Measurements from ENCODE around the gene BCOR. TPM values are rescaled to one million over a fixed set of nuclear protein-coding genes. Genes with fewer than 3 reads are reported as not detected.

BCOR gene
- total RNA-seq, 1 experiment from 2014 or later, result 7.5 TPM

DNA sequence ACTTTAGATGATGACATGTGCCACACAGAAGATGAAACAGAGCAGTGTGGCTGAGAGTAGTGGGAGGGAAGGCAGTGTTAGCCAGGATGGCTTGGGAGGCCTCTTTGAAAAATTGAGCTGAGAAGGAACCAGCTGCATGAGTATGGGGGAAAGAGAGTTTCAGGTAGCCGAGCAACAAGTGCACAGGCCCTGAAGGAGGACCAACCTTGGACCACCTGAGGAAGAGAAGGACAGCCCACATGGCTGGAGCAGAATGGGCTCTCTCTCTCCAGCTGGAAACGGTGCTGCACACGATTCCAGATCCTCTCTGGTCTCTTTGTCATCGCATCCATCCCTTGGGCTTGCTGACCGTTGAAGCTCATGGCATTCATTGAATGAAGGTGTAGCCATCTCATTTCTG is 23.9 kb upstream of the BCOR start:
- Mint-ChIP-seq H3K4me3 (ENCODE audit: unreplicated experiment) (no peak overlapping the region), H3K27me3 (ENCODE audit: insufficient read depth, unreplicated experiment) (peaks cover 54% of the 10 kb centered on the region), H3K4me1 (ENCODE audit: insufficient read depth, unreplicated experiment) (no peaks in the 10 kb centered on the region), H3K27ac (ENCODE audit: low read depth, unreplicated experiment) (no peak overlapping the region), H3K36me3 (ENCODE audit: insufficient read depth, unreplicated experiment) (no peaks in the 10 kb centered on the region), H3K9me3 (ENCODE audit: unreplicated experiment) (no peaks in the 10 kb centered on the region)
- no peak for DNase-seq (ENCODE audit: unreplicated experiment)
- POLR2A ChIA-PET, result no interaction called here
- TF ChIP-seq, protein P1, sequence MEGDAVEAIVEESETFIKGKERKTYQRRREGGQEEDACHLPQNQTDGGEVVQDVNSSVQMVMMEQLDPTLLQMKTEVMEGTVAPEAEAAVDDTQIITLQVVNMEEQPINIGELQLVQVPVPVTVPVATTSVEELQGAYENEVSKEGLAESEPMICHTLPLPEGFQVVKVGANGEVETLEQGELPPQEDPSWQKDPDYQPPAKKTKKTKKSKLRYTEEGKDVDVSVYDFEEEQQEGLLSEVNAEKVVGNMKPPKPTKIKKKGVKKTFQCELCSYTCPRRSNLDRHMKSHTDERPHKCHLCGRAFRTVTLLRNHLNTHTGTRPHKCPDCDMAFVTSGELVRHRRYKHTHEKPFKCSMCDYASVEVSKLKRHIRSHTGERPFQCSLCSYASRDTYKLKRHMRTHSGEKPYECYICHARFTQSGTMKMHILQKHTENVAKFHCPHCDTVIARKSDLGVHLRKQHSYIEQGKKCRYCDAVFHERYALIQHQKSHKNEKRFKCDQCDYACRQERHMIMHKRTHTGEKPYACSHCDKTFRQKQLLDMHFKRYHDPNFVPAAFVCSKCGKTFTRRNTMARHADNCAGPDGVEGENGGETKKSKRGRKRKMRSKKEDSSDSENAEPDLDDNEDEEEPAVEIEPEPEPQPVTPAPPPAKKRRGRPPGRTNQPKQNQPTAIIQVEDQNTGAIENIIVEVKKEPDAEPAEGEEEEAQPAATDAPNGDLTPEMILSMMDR (IDR thresholded peaks at IDR 0.05; ENCODE audit: unreplicated experiment), result no peak
- intact Hi-C loops (cut with micrococcal nuclease), result no loop called here
- CTCF ChIA-PET, result no interaction called here
- no TSS peak for BruUV-seq (replicated peaks)

DNA sequence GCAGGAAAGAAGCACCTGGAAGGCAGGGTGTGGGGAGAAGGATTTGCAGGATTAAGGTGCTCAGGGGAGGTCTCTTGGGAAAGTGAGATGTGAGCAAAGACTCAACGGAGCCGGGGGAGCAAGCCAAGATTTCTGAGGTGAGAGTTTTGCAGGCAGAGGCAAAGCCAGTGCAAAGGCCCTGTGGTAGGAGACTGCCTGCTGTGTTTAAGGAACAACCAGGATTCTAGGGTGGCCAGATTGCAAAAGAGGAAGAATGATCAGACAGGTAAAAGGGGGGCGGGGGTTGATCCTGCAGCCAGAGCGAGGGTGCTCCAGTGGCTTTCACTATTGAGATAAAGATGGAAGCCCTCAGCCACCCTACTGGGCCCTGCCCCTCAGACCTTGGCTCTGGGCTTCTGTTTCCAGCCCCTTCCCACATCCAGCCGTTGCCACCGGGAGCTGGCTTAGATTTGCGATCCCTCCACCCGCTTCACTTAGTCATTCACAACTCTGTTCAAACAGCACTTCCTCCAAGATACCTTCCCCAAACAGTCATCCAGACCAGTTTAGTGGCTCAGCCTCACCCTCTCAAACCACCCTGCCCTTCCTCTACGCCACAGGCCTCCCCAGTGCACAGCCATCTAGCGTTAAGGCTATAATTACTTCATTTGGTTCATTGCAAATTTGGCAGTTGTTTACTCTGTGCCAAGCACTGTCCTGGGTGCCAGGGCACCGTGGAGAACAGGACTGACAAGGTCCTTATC is 23.3 kb upstream of the BCOR start:
- H3K4me3 Mint-ChIP-seq (ENCODE audit: unreplicated experiment), result no peak overlapping the region
- BruUV-seq (replicated peaks), result no TSS peak
- no peaks in the 10 kb centered on the region for H3K36me3 Mint-ChIP-seq (ENCODE audit: insufficient read depth, unreplicated experiment)
- intact Hi-C loops (cut with micrococcal nuclease), result no loop called here
- no peak overlapping the region for H3K27ac Mint-ChIP-seq (ENCODE audit: low read depth, unreplicated experiment)
- ChIA-PET POLR2A (no interaction called here), CTCF (no interaction called here)
- TF ChIP-seq, protein P1 (IDR thresholded peaks at IDR 0.05; ENCODE audit: unreplicated experiment), result no peak
- no peaks in the 10 kb centered on the region for H3K9me3 Mint-ChIP-seq (ENCODE audit: unreplicated experiment)
- H3K4me1 Mint-ChIP-seq (ENCODE audit: insufficient read depth, unreplicated experiment), result no peaks in the 10 kb centered on the region
- DNase-seq (ENCODE audit: unreplicated experiment), result no peak
- H3K27me3 Mint-ChIP-seq (ENCODE audit: insufficient read depth, unreplicated experiment), result peaks cover 54% of the 10 kb centered on the region

DNA sequence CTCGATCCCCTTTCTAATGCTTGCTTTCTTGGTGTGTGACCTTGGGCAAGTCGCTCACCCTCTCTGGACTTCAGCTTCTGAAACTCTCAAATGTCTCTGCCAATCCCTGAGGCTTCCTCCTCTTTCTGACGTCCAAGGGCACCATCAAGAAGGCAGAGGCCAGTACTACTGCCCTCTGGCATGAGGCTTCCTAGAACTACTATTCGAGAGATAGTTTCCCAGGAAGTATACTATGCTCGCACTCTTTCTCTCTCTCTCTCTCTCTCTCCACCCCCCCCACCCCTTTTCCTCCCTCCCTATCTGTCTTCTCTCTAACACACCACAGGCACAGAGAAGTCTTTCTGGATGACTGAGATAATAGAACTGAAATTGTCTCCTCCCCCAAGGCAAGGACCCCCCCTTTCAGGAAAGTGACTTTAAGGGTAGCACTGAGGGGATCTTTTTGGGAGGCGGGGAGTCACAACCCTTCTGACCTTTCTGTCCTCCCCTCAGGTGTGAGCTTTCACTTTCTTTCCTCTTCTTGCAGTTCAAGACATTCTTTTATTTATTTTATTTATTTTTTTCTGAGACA is 20.0 kb upstream of the BCOR start:
- TF ChIP-seq, protein P1 (IDR thresholded peaks at IDR 0.05; ENCODE audit: unreplicated experiment), result no peak
- no TSS peak for BruUV-seq (replicated peaks)
- no peak overlapping the region for H3K27ac Mint-ChIP-seq (ENCODE audit: low read depth, unreplicated experiment)
- CTCF ChIA-PET, result no interaction called here
- no peak overlapping the region for H3K4me3 Mint-ChIP-seq (ENCODE audit: unreplicated experiment)
- H3K9me3 Mint-ChIP-seq (ENCODE audit: unreplicated experiment), result no peaks in the 10 kb centered on the region
- H3K27me3 Mint-ChIP-seq (ENCODE audit: insufficient read depth, unreplicated experiment), result peaks cover 65% of the 10 kb centered on the region
- POLR2A ChIA-PET, result no interaction called here
- no peak for DNase-seq (ENCODE audit: unreplicated experiment)
- no peaks in the 10 kb centered on the region for H3K4me1 Mint-ChIP-seq (ENCODE audit: insufficient read depth, unreplicated experiment)
- intact Hi-C loops (cut with micrococcal nuclease), result no loop called here
- H3K36me3 Mint-ChIP-seq (ENCODE audit: insufficient read depth, unreplicated experiment), result no peaks in the 10 kb centered on the region

DNA sequence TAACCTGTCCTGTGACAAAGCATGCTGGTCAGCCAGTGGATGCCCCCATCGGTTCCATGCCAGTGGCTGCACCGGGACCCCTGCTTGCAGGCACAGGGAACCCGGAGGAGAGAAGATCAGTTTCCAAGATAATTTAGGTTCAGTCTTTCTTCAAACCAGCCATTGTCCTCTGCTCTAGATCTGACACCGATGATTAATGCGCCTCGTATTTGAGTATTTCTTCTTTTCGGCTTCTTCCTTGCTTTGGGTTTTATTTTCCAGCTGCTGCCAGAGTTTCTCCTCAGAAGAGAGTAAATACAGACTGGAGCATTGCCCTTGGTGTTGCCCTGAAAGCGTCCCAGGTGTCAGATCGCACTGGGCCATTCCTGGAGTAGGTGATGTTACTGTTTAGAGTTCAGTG is 19.2 kb upstream of the BCOR start:
- ChIA-PET CTCF (no interaction called here), POLR2A (no interaction called here)
- Mint-ChIP-seq H3K9me3 (ENCODE audit: unreplicated experiment) (no peaks in the 10 kb centered on the region), H3K36me3 (ENCODE audit: insufficient read depth, unreplicated experiment) (no peaks in the 10 kb centered on the region), H3K4me3 (ENCODE audit: unreplicated experiment) (no peak overlapping the region), H3K27ac (ENCODE audit: low read depth, unreplicated experiment) (no peak overlapping the region), H3K4me1 (ENCODE audit: insufficient read depth, unreplicated experiment) (no peaks in the 10 kb centered on the region), H3K27me3 (ENCODE audit: insufficient read depth, unreplicated experiment) (peaks cover 72% of the 10 kb centered on the region)
- no peak for DNase-seq (ENCODE audit: unreplicated experiment)
- intact Hi-C loops (cut with micrococcal nuclease), result no loop called here
- BruUV-seq (replicated peaks), result no TSS peak
- TF ChIP-seq, protein P1 (IDR thresholded peaks at IDR 0.05; ENCODE audit: unreplicated experiment), result no peak
